Mesendoderm (in vitro differentiated cells): ENCODE data around the gene LIAS.

Source experiments
- DNase-seq: peaks from one replicate; pipeline ENCODE4 v3.0.0; 2013
- H2AK5ac ChIP-seq: 2 replicates; pipeline ENCODE4 v1.6.1; 2013; ENCODE audit warnings: low read length, inconsistent platforms
- H2BK120ac ChIP-seq: 2 replicates; pipeline ENCODE4 v1.6.1; 2013; ENCODE audit warnings: low read depth, mild to moderate bottlenecking, low read length, moderate library complexity, mixed read lengths
- H2BK15ac ChIP-seq: replicated peaks from 2 replicates; pipeline ENCODE4 v1.6.1; 2013; ENCODE audit warnings: low read depth, mild to moderate bottlenecking, moderate library complexity
- H2BK5ac ChIP-seq: 2 replicates; pipeline ENCODE4 v1.6.1; 2013; ENCODE audit warnings: low read length, inconsistent platforms
- H3K18ac ChIP-seq: 2 replicates; pipeline ENCODE4 v1.6.1; 2013; ENCODE audit warnings: mild to moderate bottlenecking, low read length, mixed read lengths
- H3K23ac ChIP-seq: one replicate; pipeline ENCODE4 v1.6.1; 2013; ENCODE audit warnings: low read length
- H3K27ac ChIP-seq: 2 replicates; pipeline ENCODE4 v1.5.1; 2013; ENCODE audit warnings: low read depth, mild to moderate bottlenecking, inconsistent platforms, low read length, moderate library complexity
- H3K27me3 ChIP-seq: 2 replicates; pipeline ENCODE4 v1.6.1; 2013; ENCODE audit warnings: low read length, control low read depth, mild to moderate bottlenecking, inconsistent platforms; ENCODE audit not compliant: insufficient read depth, poor library complexity
- H3K36me3 ChIP-seq: 2 replicates; pipeline ENCODE4 v1.6.1; 2013; ENCODE audit warnings: low read length, inconsistent platforms; ENCODE audit not compliant: control insufficient read depth, insufficient read depth
- H3K4ac ChIP-seq: one replicate; pipeline ENCODE4 v1.6.1; 2013; ENCODE audit warnings: low read depth, mild to moderate bottlenecking, low read length, moderate library complexity
- H3K4me1 ChIP-seq: 2 replicates; pipeline ENCODE4 v1.6.1; 2013; ENCODE audit warnings: low read depth, low read length, inconsistent platforms; ENCODE audit not compliant: control insufficient read depth
- H3K4me2 ChIP-seq: 2 replicates; pipeline ENCODE4 v1.6.1; 2013; ENCODE audit warnings: low read length
- H3K4me3 ChIP-seq: 2 replicates; pipeline ENCODE4 v1.5.1; 2013; ENCODE audit warnings: mild to moderate bottlenecking, low read length
- H3K56ac ChIP-seq: one replicate; pipeline ENCODE4 v1.6.1; 2013; ENCODE audit warnings: low read length
- H3K79me1 ChIP-seq: 2 replicates; pipeline ENCODE4 v1.6.1; 2013; ENCODE audit warnings: low read length, inconsistent platforms
- H3K79me2 ChIP-seq: 2 replicates; pipeline ENCODE4 v1.6.1; 2013; ENCODE audit warnings: mild to moderate bottlenecking, low read length; ENCODE audit not compliant: control insufficient read depth, insufficient read depth
- H3K9ac ChIP-seq: 2 replicates; pipeline ENCODE4 v1.6.1; 2013; ENCODE audit warnings: low read length, inconsistent platforms
- H4K5ac ChIP-seq: one replicate; pipeline ENCODE4 v1.6.1; 2013; ENCODE audit warnings: low read length
- H4K8ac ChIP-seq: one replicate; pipeline ENCODE4 v1.6.1; 2013; ENCODE audit warnings: low read depth, mild to moderate bottlenecking, control low read depth, low read length, moderate library complexity
- WGBS: extraction: QIAGEN DNeasy Blood & Tissue Kit; methylation state at CpG from one replicate; pipeline ENCODE4 v1.1.7; 2013; ENCODE audit warnings: low lambda C conversion rate, missing lambda C conversion rate; ENCODE audit not compliant: insufficient coverage; ENCODE audit errors: extremely low coverage; 5-methylcytosine and 5-hydroxymethylcytosine counted together

The LIAS gene

DNA sequence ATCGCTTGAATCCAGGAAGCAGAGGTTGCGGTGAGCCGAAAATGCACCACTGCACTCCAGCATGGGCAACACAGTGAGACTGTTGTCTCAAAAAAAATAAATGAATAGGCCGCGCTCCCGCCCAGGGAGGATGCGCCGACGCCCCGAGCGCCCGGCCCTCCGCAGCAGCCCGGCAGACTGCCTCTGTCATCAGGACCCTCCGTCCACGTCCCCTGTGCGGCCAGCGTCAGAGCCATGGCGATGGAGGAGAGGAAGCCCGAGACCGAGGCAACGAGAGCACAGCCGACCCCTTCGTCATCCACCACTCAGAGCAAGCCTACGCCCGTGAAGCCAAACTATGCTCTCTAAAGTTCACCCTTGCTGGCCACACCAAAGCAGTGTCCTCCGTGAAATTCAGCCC is 21.4 kb downstream of the LIAS start:
- H3K4me2 ChIP-seq = no peak overlapping the region
- H3K56ac ChIP-seq = no peak overlapping the region
- no peak overlapping the region for H2BK5ac ChIP-seq
- no peak for DNase-seq
- H3K36me3 ChIP-seq = no peaks in the 10 kb centered on the region
- H3K27me3 ChIP-seq = no peaks in the 10 kb centered on the region
- H4K8ac ChIP-seq = no peak overlapping the region
- H2BK120ac ChIP-seq = no peak overlapping the region
- H2AK5ac ChIP-seq = no peak overlapping the region
- H3K79me1 ChIP-seq = no peaks in the 10 kb centered on the region
- no peak overlapping the region for H3K27ac ChIP-seq
- H3K79me2 ChIP-seq = no peaks in the 10 kb centered on the region
- no peak overlapping the region for H3K4ac ChIP-seq
- H3K23ac ChIP-seq = no peak overlapping the region
- no CpG with 5 or more reads among the region's 27 CpGs for WGBS
- H3K9ac ChIP-seq = no peak overlapping the region
- no peaks in the 10 kb centered on the region for H3K4me1 ChIP-seq
- no peak overlapping the region for H2BK15ac ChIP-seq
- no peak overlapping the region for H4K5ac ChIP-seq
- no peak overlapping the region for H3K4me3 ChIP-seq
- H3K18ac ChIP-seq = no peak overlapping the region

DNA sequence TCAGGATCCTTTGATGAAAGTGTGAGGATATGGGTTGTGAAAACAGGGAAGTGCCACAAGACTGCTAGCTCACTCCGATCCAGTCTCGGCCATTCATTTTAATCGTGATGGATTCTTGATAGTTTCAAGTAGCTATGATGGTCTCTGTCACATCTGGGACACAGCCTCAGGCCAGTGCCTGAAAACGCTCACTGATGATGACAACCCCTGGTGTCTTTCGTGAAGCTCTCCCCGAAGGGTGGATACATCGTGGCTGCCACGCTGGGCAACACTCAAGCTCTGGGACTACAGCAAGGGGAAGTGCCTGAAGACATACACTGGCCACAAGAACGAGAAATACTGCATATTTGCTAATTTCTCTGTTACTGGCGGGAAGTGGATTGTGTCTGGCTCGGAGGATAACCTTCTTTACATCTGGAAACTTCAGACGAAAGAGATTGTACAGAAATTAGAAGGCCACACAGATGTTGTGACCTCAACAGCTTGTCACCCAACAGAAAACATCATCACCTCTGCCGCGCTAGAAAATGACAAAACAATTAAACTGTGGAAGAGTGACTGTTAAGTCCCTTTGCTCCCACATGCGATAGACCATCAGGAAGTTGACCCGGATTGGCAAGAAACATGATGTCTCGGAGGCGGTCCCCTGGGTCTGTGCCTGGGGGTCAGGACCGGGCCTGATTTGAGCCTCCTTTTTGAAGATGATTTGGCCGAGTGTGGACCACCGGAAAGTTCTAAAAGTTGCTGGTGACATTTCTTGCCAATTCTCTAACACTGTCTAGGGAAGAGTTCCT is 22.2 kb downstream of the LIAS start:
- Histone ChIP-seq H3K4me3 (no peak overlapping the region), H3K4me2 (no peak overlapping the region), H3K4ac (no peak overlapping the region), H3K79me1 (no peaks in the 10 kb centered on the region), H2BK15ac (no peak overlapping the region), H3K56ac (no peak overlapping the region), H3K36me3 (no peaks in the 10 kb centered on the region), H3K18ac (no peak overlapping the region), H3K23ac (no peak overlapping the region), H4K8ac (no peak overlapping the region), H2BK120ac (no peak overlapping the region), H3K27ac (no peak overlapping the region), H2BK5ac (no peak overlapping the region), H4K5ac (no peak overlapping the region), H3K9ac (no peak overlapping the region), H3K79me2 (no peaks in the 10 kb centered on the region), H3K4me1 (no peaks in the 10 kb centered on the region), H3K27me3 (no peaks in the 10 kb centered on the region), H2AK5ac (no peak overlapping the region)
- WGBS = no CpG with 5 or more reads among the region's 21 CpGs
- DNase-seq = no peak

DNA sequence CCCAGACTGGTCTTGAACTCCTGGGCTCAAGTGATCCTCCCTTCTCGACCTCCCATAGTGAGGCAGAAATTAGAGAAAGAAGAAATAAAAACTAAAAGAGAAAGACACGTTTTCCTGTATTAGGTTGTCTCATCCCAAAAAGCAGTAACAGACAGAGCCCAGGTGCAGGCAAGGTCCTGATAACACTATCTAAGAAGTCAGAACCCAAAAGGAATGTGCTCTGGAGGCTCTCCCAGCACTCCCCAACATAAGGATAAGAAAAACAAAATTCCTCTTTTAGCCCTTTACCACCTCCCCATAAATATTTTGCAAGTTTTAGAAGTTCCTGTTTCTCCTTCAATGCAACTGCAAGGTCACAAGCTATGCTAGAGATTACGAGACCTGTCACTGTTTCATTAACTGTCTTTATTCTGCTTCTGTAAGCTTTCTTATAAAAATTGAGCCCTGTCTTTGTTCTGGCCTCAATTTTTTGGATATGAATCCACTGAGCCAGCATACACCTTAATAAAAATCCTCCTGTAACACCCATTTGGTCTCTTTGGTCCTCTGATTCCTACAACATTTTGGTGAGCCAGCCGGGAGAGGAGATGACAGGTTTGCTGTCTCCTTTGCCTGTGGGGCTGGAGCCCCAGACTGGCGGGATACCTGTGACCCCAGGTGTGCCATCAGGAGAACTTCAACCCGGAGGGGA is 25.9 kb downstream of the LIAS start:
- DNase-seq = no peak
- H3K23ac ChIP-seq = no peak overlapping the region
- no peaks in the 10 kb centered on the region for H3K79me1 ChIP-seq
- H3K9ac ChIP-seq = no peak overlapping the region
- H2BK15ac ChIP-seq = no peak overlapping the region
- no peak overlapping the region for H3K27ac ChIP-seq
- H2AK5ac ChIP-seq = no peak overlapping the region
- no peak overlapping the region for H4K5ac ChIP-seq
- no peak overlapping the region for H2BK120ac ChIP-seq
- WGBS = no CpG with 5 or more reads among the region's 6 CpGs
- no peaks in the 10 kb centered on the region for H3K79me2 ChIP-seq
- no peaks in the 10 kb centered on the region for H3K36me3 ChIP-seq
- H3K4me3 ChIP-seq = no peak overlapping the region
- H3K4me1 ChIP-seq = no peaks in the 10 kb centered on the region
- H4K8ac ChIP-seq = no peak overlapping the region
- H3K4me2 ChIP-seq = no peak overlapping the region
- H3K27me3 ChIP-seq = no peaks in the 10 kb centered on the region
- H3K56ac ChIP-seq = no peak overlapping the region
- no peak overlapping the region for H3K4ac ChIP-seq
- H2BK5ac ChIP-seq = no peak overlapping the region
- no peak overlapping the region for H3K18ac ChIP-seq

DNA sequence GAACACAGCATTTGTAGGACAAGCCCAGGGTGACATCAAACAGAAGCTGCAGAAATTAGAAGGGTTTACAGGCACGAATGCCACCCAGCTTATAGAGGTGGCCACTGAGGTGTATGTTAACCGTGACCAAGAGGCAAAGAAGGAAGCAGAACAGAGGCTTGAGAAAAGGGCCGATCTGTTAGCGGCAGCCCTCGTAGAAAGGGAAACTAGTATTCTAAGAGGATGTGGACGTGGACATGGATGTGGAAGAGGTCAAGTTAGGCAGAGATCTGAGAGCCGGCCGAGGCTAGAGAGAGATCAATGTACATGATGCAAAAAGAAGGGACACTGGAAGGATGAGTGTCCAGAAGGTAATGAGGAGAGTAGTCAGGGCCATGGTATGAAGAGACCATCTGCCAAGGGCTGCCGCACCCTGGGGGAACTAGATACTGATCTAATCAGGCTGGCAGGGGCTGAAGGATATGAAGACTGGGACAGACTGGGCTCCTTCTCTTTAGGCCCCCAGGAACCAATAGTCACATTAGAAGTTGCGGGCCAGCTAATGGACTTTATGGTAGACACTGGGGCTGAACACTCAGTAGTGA is 27.5 kb downstream of the LIAS start:
- Histone ChIP-seq H3K27me3 (no peaks in the 10 kb centered on the region), H2AK5ac (no peak overlapping the region), H3K4ac (no peak overlapping the region), H3K79me2 (no peaks in the 10 kb centered on the region), H2BK5ac (no peak overlapping the region), H3K4me3 (no peak overlapping the region), H3K56ac (no peak overlapping the region), H3K79me1 (no peaks in the 10 kb centered on the region), H2BK120ac (no peak overlapping the region), H4K8ac (no peak overlapping the region), H2BK15ac (no peak overlapping the region), H3K23ac (no peak overlapping the region), H3K9ac (no peak overlapping the region), H3K4me1 (no peaks in the 10 kb centered on the region), H3K36me3 (no peaks in the 10 kb centered on the region), H3K4me2 (no peak overlapping the region), H3K27ac (no peak overlapping the region), H4K5ac (no peak overlapping the region), H3K18ac (no peak overlapping the region)
- WGBS = no CpG with 5 or more reads among the region's 10 CpGs
- DNase-seq = no peak

DNA sequence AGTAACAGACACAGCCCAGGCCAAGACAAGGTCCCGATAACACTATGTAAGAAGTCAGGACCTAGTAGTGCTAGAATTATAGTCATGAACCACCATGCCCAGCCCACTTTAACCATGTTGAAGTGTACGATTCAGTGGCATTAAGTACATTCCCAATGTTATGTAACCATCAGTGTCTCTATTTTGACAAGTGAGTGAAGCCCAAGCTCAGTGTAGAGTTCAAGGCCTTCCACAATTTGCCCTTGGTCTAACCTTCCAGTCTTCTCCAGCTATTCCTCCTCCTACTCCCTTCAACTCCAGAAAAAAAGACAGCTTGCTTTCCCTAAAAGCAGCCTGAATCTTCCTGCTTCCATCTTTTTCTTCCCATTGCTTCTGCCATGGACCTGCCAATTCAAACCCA is 31.5 kb downstream of the LIAS start:
- no peaks in the 10 kb centered on the region for H3K36me3 ChIP-seq
- H3K27me3 ChIP-seq = no peaks in the 10 kb centered on the region
- DNase-seq = no peak
- WGBS = no CpG with 5 or more reads among the region's 2 CpGs
- H4K5ac ChIP-seq = no peak overlapping the region
- no peak overlapping the region for H3K4me2 ChIP-seq
- H4K8ac ChIP-seq = no peak overlapping the region
- no peak overlapping the region for H3K23ac ChIP-seq
- H2BK5ac ChIP-seq = no peak overlapping the region
- no peaks in the 10 kb centered on the region for H3K79me1 ChIP-seq
- H3K56ac ChIP-seq = no peak overlapping the region
- H3K27ac ChIP-seq = no peak overlapping the region
- no peak overlapping the region for H2AK5ac ChIP-seq
- no peak overlapping the region for H3K4me3 ChIP-seq
- H3K4me1 ChIP-seq = no peaks in the 10 kb centered on the region
- H3K9ac ChIP-seq = no peak overlapping the region
- H3K79me2 ChIP-seq = no peaks in the 10 kb centered on the region
- H2BK15ac ChIP-seq = no peak overlapping the region
- no peak overlapping the region for H3K4ac ChIP-seq
- H2BK120ac ChIP-seq = no peak overlapping the region
- H3K18ac ChIP-seq = no peak overlapping the region
